Measurements from ENCODE around the gene KRTAP10-10. TPM values are rescaled to one million over a fixed set of nuclear protein-coding genes. Genes with fewer than 3 reads are reported as not detected.
"Not testable (repeated sequence)": the region's sequence is repeated elsewhere in the genome, so short reads cannot be mapped to it uniquely, and the experiment has no call there.

The KRTAP10-10 gene, protein sequence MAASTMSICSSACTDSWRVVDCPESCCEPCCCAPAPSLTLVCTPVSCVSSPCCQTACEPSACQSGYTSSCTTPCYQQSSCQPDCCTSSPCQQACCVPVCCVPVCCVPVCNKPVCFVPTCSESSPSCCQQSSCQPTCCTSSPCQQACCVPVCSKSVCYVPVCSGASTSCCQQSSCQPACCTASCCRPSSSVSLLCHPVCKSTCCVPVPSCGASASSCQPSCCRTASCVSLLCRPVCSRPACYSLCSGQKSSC
- not detected for polyA plus RNA-seq (ENCODE audit: insufficient read length in 3 of 3)
- long read RNA-seq, donor 1: 0 reads
- long read RNA-seq, donor 2: 0 reads
- long read RNA-seq, donor 3: 0 reads
- long read RNA-seq, donor 4: 0 reads
- long read RNA-seq, donor 5: 0 reads
- long read RNA-seq, donor 6: 0 reads
- long read RNA-seq, donor 7: 0 reads
- long read RNA-seq, donor 8: 0 reads
- long read RNA-seq, donor 9: 0 reads
- long read RNA-seq, donor 10: 0 reads
- long read RNA-seq, donor 11: 0 reads
- long read RNA-seq, donor 12: 0 reads
- long read RNA-seq, donor 13: 0 reads
- long read RNA-seq, donor 14: 0 reads
- long read RNA-seq, donor 15: 0 reads
- long read RNA-seq, donor 16: 0 reads

DNA sequence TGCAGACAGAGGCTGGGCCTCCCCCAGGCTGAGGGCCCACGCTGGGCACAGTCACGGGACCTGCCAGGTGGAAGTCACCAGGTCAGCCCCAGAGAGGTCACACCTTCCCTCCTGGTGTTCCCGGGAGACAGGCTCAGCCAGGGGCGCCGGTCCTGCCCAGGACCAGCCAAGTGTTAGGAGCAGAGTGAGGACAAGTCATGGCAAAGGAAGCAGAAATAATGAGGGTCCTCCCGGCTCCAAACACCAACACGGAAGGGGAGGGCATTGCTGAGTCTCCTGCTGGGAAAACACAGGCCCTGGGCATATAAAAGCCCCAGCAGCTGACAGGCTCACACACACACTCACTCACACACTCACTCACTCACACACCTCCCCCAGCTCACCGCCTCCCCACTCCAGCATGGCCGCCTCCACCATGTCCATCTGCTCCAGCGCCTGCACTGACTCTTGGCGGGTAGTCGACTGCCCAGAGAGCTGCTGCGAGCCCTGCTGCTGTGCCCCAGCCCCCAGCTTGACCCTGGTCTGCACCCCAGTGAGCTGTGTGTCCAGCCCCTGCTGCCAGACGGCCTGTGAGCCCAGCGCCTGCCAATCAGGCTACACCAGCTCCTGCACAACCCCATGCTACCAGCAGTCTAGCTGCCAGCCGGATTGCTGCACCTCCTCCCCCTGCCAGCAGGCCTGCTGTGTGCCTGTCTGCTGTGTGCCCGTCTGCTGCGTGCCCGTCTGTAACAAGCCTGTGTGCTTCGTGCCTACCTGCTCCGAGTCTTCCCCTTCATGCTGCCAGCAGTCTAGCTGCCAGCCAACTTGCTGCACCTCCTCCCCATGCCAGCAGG lies at the start of gene KRTAP10-10:
Gene KRTAP10-10 (plus strand): TSS at position 339 of the 833 bp plus-strand sequence. CDS start 62 bp downstream, at position 401.
- DNase-seq (ENCODE audit: extremely low read depth in 1 of 11, low read depth in 9 of 11, low spot score in 4 of 11): no peak

DNA sequence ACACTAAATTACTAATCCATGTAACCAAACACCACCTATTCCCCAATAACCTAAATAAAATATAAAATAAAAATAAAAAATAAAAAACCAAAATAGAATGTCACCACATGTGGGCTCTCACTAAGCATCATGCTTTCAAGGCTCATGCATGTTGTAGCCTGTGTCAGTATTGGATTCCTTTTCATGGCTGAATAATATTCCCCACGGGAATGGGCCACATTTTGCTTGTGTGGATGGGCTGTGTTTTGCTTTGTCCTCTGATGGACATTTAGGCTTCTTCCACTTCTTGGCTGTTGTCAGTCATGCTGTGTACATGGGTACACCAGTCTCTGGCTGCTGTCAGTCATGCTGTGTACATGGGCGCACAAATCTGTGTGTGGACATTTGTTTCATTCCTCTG lies 48.1 kb upstream of the KRTAP10-10 start:
- DNase-seq (ENCODE audit: extremely low read depth in 1 of 11, low read depth in 9 of 11, low spot score in 4 of 11): no peak

DNA sequence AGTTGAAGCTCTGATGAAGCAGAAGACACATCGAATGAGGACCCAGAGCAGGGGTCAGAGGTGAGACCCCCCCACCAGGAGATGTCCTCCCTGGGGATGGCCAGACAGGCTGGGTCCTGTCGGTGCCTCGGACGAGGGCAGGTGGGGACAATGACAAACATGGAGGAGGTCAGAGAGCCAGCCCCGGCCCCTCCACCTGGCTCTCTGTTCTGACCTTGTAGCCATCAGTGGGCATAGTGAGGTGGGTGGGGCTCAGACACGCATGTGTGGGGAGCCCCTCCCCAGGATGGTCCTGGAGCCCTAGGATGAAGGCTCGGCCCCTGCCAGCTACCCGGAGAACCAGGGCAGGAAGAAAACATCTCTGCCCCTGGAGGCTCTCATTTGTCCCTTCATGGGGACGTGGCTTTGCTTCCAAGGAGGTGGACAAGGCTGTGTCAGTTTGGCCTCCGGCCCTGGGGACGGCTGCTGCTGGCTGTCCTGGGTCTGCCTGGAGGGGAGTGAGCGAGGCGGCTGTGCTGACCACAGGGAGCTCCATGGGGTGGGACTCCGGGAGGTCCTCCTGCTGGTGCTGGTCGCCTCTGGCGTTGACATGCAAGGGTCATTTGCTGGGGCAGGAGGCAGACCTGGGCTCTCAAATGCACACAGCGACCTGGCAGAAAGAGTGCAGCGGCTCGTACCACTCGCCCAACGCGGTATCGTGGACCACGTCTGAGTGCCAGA lies 47.4 kb upstream of the KRTAP10-10 start:
- DNase-seq (ENCODE audit: extremely low read depth in 1 of 11, low read depth in 9 of 11, low spot score in 4 of 11): no peak

DNA sequence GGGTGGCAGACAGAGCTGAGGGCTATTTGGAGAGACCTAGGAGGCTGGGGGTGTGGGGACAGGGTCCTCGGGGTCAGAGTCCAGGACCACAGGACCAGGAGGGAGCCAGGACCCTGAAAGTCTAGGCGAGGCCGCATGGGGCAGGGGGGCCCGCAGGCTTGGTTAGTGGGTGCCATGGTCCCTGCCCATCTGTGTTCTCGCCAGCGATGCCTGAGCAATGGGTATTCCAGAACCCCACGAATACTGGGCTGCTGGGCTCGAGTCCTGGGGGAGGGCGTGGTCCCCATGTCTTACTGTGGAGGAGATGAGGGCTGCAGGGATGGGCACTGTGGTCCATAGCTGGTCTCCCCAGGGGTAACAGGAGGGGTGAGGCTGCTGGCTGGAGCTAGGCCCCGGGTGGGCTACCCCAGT lies 46.8 kb upstream of the KRTAP10-10 start:
- DNase-seq (ENCODE audit: extremely low read depth in 1 of 11, low read depth in 9 of 11, low spot score in 4 of 11): no peak

DNA sequence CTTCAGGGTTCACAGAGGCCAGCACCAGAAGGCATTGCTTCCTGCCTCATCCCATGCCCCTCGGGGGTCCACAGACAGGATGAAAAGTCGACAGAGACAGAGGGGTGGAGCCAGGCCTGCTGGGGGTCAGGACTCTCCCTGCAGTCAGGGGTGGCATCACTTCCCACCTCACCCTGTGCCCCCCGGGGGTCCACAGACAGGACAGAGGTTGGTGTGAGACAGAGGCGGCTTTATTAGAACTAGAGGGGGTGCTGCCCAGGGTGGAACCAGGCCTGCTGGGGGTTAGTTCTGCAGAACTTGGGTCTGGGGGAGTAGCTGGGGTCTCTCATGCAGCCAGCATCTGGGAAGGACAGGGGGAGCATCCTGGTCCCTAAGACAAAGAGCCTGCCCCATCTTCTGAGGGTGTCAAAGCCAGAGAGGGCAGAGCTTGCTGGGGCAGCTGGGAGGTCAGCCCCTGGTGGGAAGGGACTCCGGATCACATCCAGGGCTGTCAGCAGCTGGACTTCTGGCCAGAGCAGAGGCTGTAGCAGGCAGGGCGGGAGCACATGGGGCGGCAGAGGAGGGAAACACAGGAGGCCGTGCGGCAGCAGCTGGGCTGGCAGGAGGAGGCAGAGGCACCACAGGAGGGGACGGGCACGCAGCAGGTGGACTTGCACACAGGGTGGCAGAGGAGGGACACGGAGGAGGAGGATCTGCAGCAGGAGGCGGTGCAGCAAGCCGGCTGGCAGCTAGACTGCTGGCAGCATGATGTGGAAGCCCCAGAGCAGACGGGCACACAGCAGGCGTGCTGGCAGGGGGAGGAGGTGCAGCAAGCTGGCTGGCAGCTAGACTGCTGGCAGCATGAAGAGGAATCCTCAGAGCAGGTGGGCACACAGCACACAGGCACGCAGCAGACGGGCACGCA lies 46.0 kb upstream of the KRTAP10-10 start:
- not testable (repeated sequence) for DNase-seq (ENCODE audit: extremely low read depth in 1 of 11, low read depth in 9 of 11, low spot score in 4 of 11)

DNA sequence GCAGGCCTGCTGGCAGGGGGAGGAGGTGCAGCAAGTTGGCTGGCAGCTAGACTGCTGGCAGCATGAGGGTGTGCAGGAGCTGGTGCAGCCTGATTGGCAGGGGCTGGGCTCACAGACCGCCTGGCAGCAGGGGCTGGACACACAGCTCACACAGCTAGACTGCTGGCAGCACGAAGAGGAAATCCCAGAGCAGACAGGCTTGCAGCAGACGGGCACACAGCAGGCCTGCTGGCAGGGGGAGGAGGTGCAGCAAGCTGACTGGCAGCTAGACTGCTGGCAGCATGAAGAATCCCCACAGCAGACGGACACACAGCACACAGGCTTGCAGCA lies 45.4 kb upstream of the KRTAP10-10 start:
- DNase-seq (ENCODE audit: extremely low read depth in 1 of 11, low read depth in 9 of 11, low spot score in 4 of 11): not testable (repeated sequence)

DNA sequence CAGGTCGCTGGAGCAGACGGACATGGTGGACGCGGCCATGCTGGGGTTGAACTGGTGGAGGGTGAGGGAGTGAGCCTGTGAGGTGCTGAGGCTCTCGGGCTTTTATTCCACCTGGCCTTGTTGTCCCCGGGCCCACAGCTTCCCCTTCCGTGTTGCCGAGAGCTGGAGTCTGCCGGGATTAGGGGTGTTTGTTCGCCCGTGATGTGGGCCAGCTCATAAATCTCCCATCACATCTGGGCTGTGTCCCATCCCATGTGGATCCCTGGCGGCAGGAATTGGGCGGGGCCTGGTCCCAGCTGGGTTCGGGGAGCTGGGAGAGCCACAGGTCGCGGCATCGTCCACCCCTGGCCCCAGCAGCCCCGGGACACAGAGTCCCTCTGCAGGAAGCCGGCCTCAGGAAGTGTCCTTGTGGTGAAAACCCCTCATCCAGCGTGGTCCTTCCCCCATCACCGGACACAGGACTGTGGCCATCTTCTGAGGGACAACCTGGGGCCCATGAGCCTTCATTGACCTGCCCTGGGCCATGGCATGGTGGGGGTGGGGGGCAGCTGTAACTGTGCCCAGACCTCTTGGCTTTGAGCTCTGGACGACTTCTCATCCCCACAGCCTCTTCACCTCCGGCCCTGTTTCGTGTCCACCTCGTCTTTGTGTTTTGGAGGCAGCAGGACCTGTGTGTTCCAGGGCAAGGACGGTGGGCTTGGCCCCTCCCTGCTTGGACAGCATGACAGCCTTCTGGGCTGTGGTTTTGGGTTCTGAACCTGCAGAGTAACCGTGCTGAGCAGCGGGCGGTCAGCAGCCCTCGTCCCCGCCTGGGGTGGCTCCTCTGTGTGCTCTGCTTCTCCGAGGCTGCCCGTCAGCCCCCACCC lies 44.5 kb upstream of the KRTAP10-10 start, which contains the start of gene KRTAP10-6:
Gene KRTAP10-6 (minus strand): TSS at position 60 of the 866 bp plus-strand sequence. CDS start 21 bp downstream, at position 39.
- DNase-seq (ENCODE audit: extremely low read depth in 1 of 11, low read depth in 9 of 11, low spot score in 4 of 11): no peak

DNA sequence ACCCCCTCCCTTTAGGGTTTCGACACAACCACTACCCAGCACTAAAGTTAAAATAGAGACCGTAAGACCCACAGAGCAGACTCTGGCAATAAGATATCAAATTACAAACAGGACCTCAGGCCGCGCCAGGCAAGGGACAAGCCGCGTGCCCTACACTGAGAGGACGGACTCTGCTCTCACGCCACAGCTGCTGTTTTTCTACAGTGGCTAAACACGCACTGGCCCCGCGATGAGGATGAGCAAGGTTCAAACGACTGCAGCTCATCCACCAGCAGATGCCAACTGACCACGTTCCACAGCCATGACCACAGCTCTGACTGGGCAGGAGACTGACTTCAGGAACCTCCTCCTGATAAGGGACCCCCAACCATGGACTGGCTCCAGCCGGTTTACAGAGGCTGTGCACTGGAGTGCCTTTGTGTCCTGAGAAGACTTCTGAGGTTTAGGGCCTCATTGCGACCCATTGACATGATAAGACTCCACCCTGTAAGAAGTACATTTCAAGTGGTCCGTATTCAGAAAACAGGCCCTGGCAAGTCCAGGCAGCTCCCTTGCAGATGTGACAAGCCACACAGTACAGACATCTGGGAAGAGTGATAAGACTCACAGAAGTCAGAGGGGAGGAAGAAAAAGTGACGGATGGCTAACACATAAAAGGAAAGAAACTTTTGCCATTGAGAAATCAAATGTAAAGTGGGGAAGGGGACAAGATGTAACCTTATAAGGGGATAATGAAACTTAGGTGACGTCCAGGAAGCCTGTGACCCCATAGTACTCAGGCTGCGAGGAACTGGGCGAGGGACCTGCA lies 43.4 kb upstream of the KRTAP10-10 start:
- DNase-seq (ENCODE audit: extremely low read depth in 1 of 11, low read depth in 9 of 11, low spot score in 4 of 11): peak in 4 of 11 donors; percentile 12 to 20 (median 16)

DNA sequence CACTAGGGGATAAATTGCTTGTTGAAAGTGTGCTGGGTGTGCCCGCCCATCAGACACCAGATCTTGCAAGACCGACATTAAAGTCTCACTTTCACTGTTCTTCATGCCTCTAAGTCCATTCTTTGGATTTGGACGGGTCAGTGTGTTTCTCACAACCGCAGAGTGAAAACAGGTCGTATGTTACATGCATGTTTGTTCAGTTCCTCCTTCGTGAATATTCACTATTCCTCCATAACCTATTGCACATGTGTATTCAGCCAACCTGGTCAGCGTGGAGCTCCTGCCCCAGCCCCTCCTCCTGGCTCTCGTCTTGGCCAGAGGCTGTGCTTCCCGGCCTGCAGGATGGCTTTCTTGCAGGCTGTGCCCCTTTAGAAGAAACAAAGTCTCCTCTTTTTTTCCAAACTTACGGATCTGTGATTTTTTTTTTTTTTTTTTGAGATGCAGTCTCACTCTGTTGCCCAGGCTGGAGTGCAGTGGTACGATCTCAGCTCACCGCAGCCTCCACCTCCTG lies 42.7 kb upstream of the KRTAP10-10 start:
- DNase-seq (ENCODE audit: extremely low read depth in 1 of 11, low read depth in 9 of 11, low spot score in 4 of 11): no peak

DNA sequence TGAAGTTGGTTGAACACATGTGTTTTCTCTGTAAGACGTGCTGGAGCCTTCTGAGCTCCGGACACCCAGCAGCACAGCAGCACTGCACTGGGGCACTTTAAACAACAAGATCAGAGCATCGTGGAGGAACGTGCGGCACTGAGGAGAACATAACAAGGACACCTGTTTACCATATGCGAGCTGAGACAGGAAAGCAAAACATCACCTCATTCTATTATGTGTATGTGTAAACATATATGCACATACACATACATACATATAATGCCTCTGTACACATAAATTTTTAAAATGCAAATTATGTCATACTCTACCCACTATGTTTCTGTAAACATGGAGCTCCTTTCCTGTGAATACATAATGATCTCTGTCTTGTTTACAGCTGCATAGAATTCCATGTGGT lies 41.6 kb upstream of the KRTAP10-10 start:
- DNase-seq (ENCODE audit: extremely low read depth in 1 of 11, low read depth in 9 of 11, low spot score in 4 of 11): no peak

DNA sequence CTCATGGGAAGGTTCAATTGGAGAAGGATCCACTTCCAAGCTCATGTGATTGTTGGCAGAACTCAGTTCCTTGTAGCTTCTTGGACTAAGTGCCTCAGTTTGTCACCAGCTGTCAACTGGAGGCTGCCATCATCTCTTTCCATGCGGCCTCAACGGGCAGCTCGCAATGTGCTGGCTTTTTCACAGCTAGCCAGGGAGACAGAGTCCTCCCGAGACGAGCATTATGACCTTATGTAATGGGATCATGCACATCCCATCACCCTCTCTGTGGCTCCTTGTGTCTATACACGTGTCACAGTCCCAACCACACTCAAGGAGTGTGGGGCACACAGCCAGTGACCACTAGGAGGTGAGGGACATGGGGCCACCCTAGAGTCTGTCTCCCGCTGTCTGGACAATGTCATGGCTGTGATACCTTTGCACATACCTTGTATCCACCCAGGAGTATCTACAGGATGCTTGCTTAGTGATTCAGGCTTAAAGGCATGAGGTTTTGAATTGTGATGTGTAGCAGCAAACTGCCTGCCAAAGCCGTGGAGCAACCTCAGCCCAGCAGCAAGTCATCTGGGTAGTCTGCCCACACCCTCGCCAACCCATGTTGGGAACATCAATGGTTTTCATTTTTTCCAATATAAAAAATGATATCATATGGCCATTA lies 41.0 kb upstream of the KRTAP10-10 start:
- no peak for DNase-seq (ENCODE audit: extremely low read depth in 1 of 11, low read depth in 9 of 11, low spot score in 4 of 11)

DNA sequence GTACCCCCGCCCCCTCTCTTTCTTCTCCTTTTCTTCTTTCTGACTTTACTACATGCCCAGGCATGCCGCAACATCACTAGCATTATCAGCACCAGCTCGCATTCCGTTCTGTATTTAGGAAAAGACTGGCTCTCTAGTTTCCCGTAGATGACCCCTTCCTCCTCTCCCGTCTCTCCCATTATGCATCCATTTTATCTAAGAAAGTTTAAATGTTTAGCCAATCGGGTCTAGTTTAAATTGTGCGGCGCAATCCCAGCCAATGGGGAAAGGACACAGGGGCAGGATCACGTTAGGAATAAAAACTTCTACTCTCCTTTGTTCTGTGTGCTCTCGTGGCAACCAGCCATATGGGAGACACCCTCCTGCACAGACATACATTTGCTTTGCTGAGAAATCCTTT lies 39.1 kb upstream of the KRTAP10-10 start:
- no peak for DNase-seq (ENCODE audit: extremely low read depth in 1 of 11, low read depth in 9 of 11, low spot score in 4 of 11)

DNA sequence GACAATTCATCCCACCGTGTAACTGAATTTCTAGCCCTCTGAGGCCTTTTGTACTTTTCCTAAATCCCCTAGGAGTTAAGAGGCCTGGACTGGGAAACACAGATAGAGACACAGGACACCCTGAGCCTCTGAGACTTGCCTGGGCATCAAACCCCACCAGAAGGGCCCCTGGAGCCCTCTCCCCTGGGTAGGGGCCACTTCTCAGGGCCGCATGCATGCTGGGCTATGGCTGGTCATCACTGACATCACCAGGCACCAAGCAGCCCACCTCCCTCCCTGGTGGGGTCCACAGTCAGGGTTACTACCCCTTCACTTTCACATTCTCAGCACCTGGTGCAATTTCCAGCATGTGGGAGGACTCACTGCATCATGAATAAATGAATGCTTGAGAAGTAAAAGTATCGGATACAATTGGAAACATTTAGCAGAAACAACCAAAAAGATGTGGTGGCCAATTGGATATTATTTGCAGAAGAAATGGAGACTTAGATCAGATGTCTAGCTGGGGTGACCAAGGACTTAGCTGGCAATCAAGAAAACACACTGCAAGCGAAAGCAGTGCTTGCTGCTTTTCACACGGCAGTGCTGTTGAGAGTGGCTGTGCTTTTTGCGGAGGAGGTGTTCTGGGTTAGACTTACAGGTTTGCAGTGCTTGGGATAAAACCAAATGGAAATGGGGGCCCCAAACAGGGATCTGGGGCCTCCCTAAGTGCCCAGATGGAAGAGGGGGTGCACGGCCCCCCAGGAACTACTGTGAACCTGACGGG lies 37.7 kb upstream of the KRTAP10-10 start:
- DNase-seq (ENCODE audit: extremely low read depth in 1 of 11, low read depth in 9 of 11, low spot score in 4 of 11): no peak

DNA sequence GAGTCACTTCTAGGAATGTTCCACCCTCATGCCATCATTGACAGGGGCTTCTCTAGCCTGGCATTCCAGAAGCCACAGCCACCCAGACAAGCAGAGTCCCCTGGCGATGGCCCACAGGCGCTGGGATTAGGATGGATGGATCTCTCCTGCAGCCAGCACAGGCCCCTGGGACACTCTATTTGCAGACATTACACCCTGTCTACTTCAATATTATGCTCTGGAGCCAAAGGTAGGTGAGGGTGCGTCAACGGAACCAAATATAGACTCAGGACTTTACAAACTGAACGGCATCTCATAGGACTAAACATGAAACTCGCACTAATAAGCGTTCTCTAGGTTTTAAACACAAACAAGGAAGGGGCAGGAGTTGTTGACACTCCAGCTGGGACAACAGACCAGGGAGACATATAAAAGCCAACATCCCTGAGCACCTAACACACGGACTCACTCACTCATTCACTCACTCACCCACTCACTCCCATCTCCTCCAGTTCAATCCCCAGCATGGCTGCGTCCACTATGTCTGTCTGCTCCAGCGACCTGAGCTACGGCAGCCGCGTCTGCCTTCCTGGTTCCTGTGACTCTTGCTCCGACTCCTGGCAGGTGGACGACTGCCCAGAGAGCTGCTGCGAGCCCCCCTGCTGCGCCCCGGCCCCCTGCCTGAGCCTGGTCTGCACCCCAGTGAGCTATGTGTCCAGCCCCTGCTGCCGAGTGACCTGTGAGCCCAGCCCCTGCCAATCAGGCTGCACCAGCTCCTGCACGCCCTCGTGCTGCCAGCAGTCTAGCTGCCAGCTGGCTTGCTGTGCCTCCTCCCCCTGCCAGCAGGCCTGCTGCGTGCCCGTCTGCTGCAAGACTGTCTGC lies 36.8 kb upstream of the KRTAP10-10 start, which contains the start of gene KRTAP10-7:
Gene KRTAP10-7 (plus strand): TSS at position 480 of the 861 bp plus-strand sequence. CDS start 25 bp downstream, at position 505.
- not testable (repeated sequence) for DNase-seq (ENCODE audit: extremely low read depth in 1 of 11, low read depth in 9 of 11, low spot score in 4 of 11)
